Measurements from ENCODE around the gene PRR36.
A peak's percentile ranks its signal among the peaks of the same experiment; 100 is the strongest.
"Not testable (repeated sequence)": the region's sequence is repeated elsewhere in the genome, so short reads cannot be mapped to it uniquely, and the experiment has no call there.

PRR36 gene

DNA sequence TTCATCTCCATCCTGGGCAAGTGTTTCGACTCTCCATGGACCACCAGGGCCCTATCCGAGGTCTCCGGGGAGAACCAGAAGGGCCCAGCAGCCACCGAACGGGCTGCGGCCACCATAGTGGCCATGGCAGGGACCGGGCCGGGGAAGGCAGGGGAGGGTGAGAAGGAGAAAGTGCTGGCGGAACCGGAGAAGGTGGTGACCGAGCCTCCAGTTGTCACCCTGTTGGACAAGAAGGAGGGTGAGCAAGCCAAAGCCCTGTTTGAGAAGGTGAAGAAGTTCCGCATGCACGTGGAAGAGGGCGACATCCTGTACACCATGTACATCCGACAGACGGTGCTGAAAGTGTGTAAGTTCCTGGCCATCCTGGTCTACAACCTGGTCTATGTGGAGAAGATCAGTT, 24.8 kb upstream of the PRR36 start:
- no peak overlapping the region for H3K4me3 ChIP-seq
- no peak overlapping the region for H3K4me2 ChIP-seq
- TF ChIP-seq Cebpa-rat (IDR thresholded peaks at IDR 0.05): no peak
- H3K9me3 ChIP-seq (replicated peaks in 1 of 11): no peaks in the 10 kb centered on the region
- no peak overlapping the region for H3K9ac ChIP-seq
- no peaks in the 10 kb centered on the region for H3K27me3 ChIP-seq
- no peaks in the 10 kb centered on the region; a peak in 2 of 22 replicates for H4K20me1 ChIP-seq
- H3K4me1 ChIP-seq: peaks cover 10 to 29% (median 14%) of the 10 kb centered on the region in 10 experiments
- H3K36me3 ChIP-seq: no peaks in the 10 kb centered on the region
- no peak overlapping the region for H3K27ac ChIP-seq

DNA sequence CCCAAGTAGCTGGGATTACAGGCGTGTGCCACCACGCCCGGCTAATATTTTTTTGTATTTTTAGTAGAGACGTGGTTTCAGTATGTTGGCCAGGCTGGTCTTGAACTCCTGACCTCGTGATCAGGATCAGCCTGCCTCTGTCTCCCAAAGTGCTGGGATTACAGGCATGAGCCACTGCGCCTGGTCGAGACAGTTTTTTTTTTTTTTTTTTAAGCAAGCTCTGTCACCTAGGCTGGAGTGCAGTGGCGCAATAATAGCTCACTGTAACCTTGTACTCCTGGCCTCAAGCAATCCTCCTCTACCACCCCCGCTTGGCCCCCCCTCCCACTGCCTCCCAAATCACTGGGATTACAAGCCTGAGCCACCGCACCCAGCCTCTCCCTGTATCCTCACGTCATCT, 23.1 kb upstream of the PRR36 start:
- no peak overlapping the region for H3K4me3 ChIP-seq
- H3K4me2 ChIP-seq: no peak overlapping the region
- peaks cover 6 to 28% (median 17%) of the 10 kb centered on the region in 10 experiments; a peak in 19 of 20 replicates for H3K4me1 ChIP-seq
- no peak overlapping the region for H3K9ac ChIP-seq
- no peaks in the 10 kb centered on the region; a peak in 1 of 22 replicates for H4K20me1 ChIP-seq
- H3K27me3 ChIP-seq: no peaks in the 10 kb centered on the region
- H3K36me3 ChIP-seq: no peaks in the 10 kb centered on the region
- H3K27ac ChIP-seq: no peak overlapping the region
- no peak for TF ChIP-seq Cebpa-rat (IDR thresholded peaks at IDR 0.05)
- H3K9me3 ChIP-seq (replicated peaks in 1 of 11): no peaks in the 10 kb centered on the region

DNA sequence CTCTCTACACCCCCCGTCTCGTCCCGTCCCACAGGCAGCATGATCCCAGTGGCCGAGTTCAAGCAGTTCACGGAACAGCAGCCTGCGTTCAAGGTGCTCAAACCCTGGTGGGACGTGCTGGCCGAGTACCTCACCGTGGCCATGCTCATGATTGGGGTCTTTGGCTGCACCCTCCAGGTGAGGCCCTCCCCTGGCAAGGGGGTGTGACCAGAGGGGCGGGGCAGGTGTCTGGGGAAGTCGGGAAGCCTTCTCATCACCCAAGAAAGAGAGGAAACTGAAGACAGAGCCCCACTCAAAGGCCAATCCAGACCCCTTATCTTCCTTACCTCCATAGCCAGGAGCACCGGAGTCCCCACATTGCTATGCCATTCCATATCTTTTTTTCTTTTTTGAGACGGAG, 21.4 kb upstream of the PRR36 start:
- Histone ChIP-seq H3K4me3 (no peak overlapping the region), H3K9me3 (replicated peaks in 1 of 11) (no peaks in the 10 kb centered on the region), H3K36me3 (no peaks in the 10 kb centered on the region), H3K27me3 (no peaks in the 10 kb centered on the region), H3K4me2 (no peak overlapping the region), H4K20me1 (no peaks in the 10 kb centered on the region; a peak in 1 of 22 replicates), H3K9ac (no peak overlapping the region), H3K4me1 (peaks cover 9 to 40% (median 29%) of the 10 kb centered on the region in 10 experiments), H3K27ac (no peak overlapping the region)
- TF ChIP-seq Cebpa-rat (IDR thresholded peaks at IDR 0.05): no peak

DNA sequence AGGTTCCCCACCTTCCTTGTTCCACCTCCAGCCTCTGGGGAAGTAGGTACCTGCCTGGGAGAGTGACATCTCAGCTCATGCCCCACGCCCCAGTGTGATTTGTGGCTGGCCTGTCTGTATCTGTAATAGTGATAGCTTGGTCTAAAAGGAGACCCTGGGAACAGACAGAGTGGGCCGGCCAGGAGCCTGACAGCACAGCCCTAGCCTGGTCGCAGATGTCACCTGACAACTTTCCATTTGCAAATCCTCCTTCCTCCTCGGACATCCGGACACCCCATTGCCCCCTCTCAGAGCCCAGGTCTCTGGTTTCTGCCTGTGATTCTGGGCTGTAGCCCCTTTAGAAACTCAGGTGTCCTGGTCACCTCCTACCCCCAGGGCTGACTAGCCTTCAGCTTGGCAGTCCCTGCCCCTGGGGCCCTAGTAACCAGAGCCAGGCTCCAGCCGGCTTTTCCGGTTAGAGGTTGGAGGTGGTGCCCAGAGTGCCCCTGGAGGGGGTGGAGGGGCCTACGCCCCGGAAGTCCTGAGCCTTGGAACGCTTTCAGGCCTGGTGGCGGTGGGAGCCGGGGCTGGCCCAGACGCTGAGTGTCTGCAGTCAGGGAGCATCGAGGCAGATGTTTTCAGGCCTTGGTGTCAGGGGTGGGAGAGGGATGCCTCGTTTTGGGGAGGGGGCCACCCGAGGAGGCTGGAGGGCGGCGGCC, 20.6 kb upstream of the PRR36 start:
- Histone ChIP-seq H3K4me2 (no peak overlapping the region), H4K20me1 (no peaks in the 10 kb centered on the region; a peak in 1 of 22 replicates), H3K4me1 (peaks cover 9 to 43% (median 29%) of the 10 kb centered on the region in 10 experiments), H3K9me3 (replicated peaks in 1 of 11) (no peaks in the 10 kb centered on the region), H3K4me3 (no peak overlapping the region), H3K27me3 (no peaks in the 10 kb centered on the region), H3K36me3 (no peaks in the 10 kb centered on the region), H3K9ac (peak overlapping the region in 1 of 11 experiments; percentile 37; a peak in 1 of 22 replicates), H3K27ac (no peak overlapping the region)
- TF ChIP-seq Cebpa-rat (IDR thresholded peaks at IDR 0.05): no peak

DNA sequence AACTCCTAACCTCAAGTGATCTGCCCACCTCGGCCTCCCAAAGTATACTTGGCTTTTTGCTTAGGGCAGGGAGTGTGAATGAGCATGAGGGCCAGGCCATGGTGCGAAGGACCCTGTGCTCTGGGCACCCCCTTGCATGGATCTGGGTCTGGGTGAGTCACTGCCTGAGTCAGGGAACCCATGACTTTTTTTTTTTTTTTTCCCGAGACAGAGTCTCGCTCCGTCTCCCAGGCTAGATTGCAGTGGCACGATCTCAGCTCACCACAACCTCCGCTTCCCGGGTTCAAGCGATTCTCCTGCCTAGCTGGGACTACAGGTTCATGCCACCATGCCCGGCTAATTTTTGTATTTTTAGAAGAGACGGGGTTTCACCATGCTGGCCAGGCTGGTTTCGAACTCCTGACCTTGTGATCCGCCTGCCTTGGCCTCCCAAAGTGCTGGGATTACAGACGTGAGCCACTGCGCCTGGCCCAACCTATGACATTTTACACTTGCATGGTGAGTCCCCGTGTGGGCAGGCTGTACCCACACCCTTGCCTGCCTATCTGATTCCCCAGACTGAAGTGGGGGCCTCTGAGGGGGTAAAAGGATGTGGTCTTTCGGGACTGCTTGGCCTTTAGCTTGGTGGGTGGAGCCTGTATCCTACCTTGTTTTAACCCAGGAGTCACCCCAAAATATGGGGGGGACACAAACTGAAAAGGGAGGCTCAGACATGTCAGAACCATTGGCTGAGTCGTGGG, 19.3 kb upstream of the PRR36 start:
- Histone ChIP-seq H3K27me3 (peaks cover 0 to 11% (median 7%) of the 10 kb centered on the region in 11 experiments; a peak in 14 of 22 replicates), H3K4me2 (0 out of 22 replicates have a peak overlapping the region, but pooled peaks of 1 of the 11 experiments have one; percentile 77), H3K4me1 (peaks cover 9 to 43% (median 29%) of the 10 kb centered on the region in 10 experiments)
- H3K9me3 ChIP-seq (replicated peaks in 1 of 11); H3K4me3 ChIP-seq; H3K27ac ChIP-seq; H3K36me3 ChIP-seq; H4K20me1 ChIP-seq; H3K9ac ChIP-seq: not testable (repeated sequence)

DNA sequence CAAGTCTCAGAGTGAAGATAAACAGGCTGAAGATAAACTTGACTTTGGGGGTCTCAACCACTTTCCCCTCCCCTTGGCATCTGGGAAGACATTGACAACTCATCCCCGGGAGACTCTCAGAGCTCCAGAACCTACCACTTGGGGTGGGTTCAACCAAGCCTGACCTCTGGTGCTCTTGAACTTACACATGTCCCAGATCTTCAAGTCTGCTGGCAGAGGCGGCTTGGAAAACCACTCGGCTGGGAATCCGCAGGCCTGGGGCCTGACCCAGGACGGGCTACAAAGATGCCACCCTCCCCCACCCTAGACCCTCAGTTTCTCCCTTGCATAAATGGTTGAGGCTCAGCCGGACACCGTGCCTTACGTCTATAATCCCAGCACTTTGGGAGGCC, 14.6 kb upstream of the PRR36 start:
- H3K27me3 ChIP-seq: peaks cover 0 to 22% (median 16%) of the 10 kb centered on the region in 11 experiments; a peak in 14 of 22 replicates
- no peak overlapping the region for H3K4me2 ChIP-seq
- no peaks in the 10 kb centered on the region for H4K20me1 ChIP-seq
- H3K9me3 ChIP-seq (replicated peaks in 1 of 11): no peaks in the 10 kb centered on the region
- no peaks in the 10 kb centered on the region for H3K36me3 ChIP-seq
- H3K4me3 ChIP-seq: no peak overlapping the region
- H3K4me1 ChIP-seq: peaks cover 12 to 56% (median 35%) of the 10 kb centered on the region in 10 experiments
- no peak overlapping the region for H3K9ac ChIP-seq
- no peak overlapping the region for H3K27ac ChIP-seq
- TF ChIP-seq Cebpa-rat (IDR thresholded peaks at IDR 0.05): no peak

DNA sequence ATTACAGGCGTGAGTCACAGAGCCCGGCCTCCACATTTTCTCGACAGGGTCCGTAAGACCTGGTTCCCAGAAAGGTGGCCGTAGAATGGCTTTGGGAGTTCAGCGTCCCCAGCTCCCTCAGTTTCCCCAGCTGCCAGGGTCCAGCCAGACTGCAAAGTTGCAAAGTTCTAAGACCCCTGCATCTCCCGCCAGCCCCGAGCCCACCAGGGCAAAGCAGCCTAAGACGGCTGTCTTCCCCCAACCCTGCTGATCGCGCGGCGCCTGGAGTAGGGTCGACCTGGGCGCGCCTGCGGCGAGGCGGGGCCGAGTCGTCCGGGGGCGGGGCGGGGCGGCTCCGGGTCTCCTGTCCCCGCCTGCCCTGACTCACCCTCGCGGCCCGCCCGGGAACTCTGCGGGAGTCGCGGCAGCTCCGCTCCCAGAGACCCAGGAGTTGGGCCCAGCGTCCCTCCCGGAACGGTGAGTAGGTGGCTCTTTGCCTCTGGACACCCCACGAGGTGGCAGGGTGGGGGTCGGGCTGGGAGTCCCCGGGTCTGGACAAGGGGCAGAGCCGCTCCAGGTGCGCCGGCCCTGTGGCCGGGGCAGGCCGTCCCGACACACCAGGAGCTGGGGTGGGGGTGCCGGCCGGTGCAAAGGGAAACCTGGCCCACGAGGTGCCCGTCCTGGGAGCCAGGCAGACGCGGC, 14.1 kb upstream of the PRR36 start, which contains the start of gene LRRC8E:
Gene LRRC8E, plus strand, starts transcription at position 366 of the 681 bp plus-strand sequence. CDS start 7,094 bp downstream, outside the sequence.
- no peak within 1 kb of the TSS for H3K9ac ChIP-seq
- H3K27me3 ChIP-seq: peaks cover 0 to 22% (median 16%) of the 10 kb centered on the region in 11 experiments; a peak in 14 of 22 replicates
- H3K4me1 ChIP-seq: peaks cover 18 to 56% (median 38%) of the 10 kb centered on the region in 10 experiments
- no peak for TF ChIP-seq Cebpa-rat (IDR thresholded peaks at IDR 0.05)
- no peak within 1 kb of the TSS; a peak in 1 of 22 replicates for H3K4me2 ChIP-seq
- no peak within 1 kb of the TSS for H3K27ac ChIP-seq
- no peaks in the 10 kb centered on the region for H3K36me3 ChIP-seq
- no peaks in the 10 kb centered on the region for H4K20me1 ChIP-seq
- H3K4me3 ChIP-seq: no peak within 1 kb of the TSS
- H3K9me3 ChIP-seq (replicated peaks in 1 of 11): no peaks in the 10 kb centered on the region

DNA sequence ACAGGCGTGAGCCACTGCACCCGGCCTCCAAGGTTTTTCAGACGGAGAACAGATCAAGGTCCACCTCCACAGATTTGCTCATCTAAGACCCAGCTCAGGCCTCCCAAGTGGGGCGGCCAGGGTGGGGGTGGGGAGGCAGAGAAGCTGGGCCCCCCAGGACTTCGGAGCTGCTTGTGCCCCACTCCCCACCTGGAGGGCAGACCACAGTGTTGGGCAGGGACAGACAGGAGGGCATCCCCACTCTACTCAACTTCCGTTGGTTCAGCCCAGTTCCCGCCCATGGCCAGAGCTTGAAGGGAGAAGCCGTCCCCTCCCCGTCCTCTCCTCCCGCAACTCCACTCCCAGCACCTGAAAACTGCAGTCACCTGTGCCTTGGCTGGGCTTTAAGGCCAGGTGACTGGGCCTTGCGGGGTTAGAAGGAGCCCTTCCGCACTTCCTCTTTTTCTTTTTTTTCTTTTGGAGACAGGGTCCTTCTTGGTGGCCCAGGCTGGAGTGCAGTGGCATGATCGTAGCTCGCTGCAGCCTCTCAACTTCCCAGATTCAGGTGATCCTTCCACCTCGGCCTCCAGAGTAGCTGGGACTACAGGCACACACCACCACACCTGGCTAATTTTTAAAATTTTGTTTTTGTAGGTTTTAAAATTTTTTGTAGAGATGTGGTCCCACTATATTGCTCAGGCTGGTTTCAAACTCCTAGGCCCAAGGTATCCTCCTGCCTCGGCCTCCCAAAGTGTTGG, 13.4 kb upstream of the PRR36 start:
- Histone ChIP-seq H3K27ac (no peak overlapping the region), H4K20me1 (no peaks in the 10 kb centered on the region), H3K27me3 (peaks cover 0 to 22% (median 16%) of the 10 kb centered on the region in 11 experiments; a peak in 14 of 22 replicates), H3K4me1 (peaks cover 21 to 55% (median 40%) of the 10 kb centered on the region in 10 experiments), H3K9ac (no peak overlapping the region), H3K4me2 (no peak overlapping the region; a peak in 1 of 22 replicates), H3K4me3 (no peak overlapping the region), H3K36me3 (no peaks in the 10 kb centered on the region), H3K9me3 (replicated peaks in 1 of 11) (no peaks in the 10 kb centered on the region)
- no peak for TF ChIP-seq Cebpa-rat (IDR thresholded peaks at IDR 0.05)
